Measurements from ENCODE around the gene RNF225. TPM values are rescaled to one million over a fixed set of nuclear protein-coding genes. Genes with fewer than 3 reads are reported as not detected.
A peak's percentile ranks its signal among the peaks of the same experiment; 100 is the strongest.
"Not testable (repeated sequence)": the region's sequence is repeated elsewhere in the genome, so short reads cannot be mapped to it uniquely, and the experiment has no call there.

Gene RNF225
- total RNA-seq, 1 donor: under 0.01 TPM

- TF ChIP-seq CTCF (IDR thresholded peaks at IDR 0.05; ENCODE audit: insufficient read depth, low read depth, low read length): no peak
- DNase-seq (ENCODE audit: low read depth): no peak
- no peak overlapping the region for H3K4me3 ChIP-seq (ENCODE audit: low read depth, low read length)
Measured at GRCh38 chr19:58366585-58367430, 28.6 kb upstream of the RNF225 start.

- TF ChIP-seq CTCF (IDR thresholded peaks at IDR 0.05; ENCODE audit: insufficient read depth, low read depth, low read length): no peak
- no peak overlapping the region for H3K4me3 ChIP-seq (ENCODE audit: low read depth, low read length)
- DNase-seq (ENCODE audit: low read depth): no peak
Measured at GRCh38 chr19:58367698-58368454, 27.6 kb upstream of the RNF225 start.

GRCh38 chr19:58368561-58369360 lies 26.7 kb upstream of the RNF225 start:
- no peak for DNase-seq (ENCODE audit: low read depth)
- H3K4me3 ChIP-seq (ENCODE audit: low read depth, low read length): no peak overlapping the region

GRCh38 chr19:58372311-58373133 lies 22.9 kb upstream of the RNF225 start:
- TF ChIP-seq CTCF (IDR thresholded peaks at IDR 0.05; ENCODE audit: insufficient read depth, low read depth, low read length): peak; percentile 15
- H3K4me3 ChIP-seq (ENCODE audit: low read depth, low read length): no peak overlapping the region
- DNase-seq (ENCODE audit: low read depth): no peak

More at GRCh38 chr19:58368561-58369360, 26.7 kb upstream of the RNF225 start:
- no peak for TF ChIP-seq CTCF (IDR thresholded peaks at IDR 0.05; ENCODE audit: insufficient read depth, low read depth, low read length)

GRCh38 chr19:58374200-58374599 lies 21.3 kb upstream of the RNF225 start:
- H3K4me3 ChIP-seq (ENCODE audit: low read depth, low read length): no peak overlapping the region
- no peak for TF ChIP-seq CTCF (IDR thresholded peaks at IDR 0.05; ENCODE audit: insufficient read depth, low read depth, low read length)
- DNase-seq (ENCODE audit: low read depth): peak; percentile 16

- H3K4me3 ChIP-seq (ENCODE audit: low read depth, low read length); DNase-seq (ENCODE audit: low read depth): not testable (repeated sequence)
Measured at GRCh38 chr19:58376724-58377123, 18.7 kb upstream of the RNF225 start.
